GM21576 (cell line): ENCODE measurements around the gene SCFD2.

Source experiments
- ATAC-seq: cut with Tn5 transposase; IDR thresholded peaks from one replicate; pipeline ENCODE4 v1.9.1; 2021; ENCODE audit warnings: mild to moderate bottlenecking, moderate library complexity; ENCODE audit not compliant: unreplicated experiment

Gene SCFD2

GRCh38 chr4:52868133-52868532 lies 497.7 kb downstream of the SCFD2 start:
- ATAC-seq, result no peak

DNA sequence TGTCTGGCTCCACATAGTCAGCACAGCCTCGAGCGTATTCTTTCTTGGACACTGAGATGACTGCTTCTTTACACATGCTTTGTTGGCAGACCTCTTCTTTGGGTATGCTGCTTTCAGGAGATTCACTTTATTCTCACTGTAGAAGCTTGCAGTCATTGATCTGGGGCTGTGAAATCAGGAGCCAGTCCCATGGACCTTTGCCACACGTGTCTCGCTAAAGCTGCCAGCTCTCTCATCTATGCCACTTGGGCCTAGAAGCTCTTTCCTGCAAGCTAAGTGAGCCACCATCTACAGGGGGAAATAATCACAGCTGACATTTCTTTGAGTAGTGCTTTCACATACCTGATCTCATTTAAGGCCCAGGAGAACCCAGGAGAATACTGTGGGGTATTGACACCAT lies 498.7 kb downstream of the SCFD2 start:
- ATAC-seq, result no peak

- ATAC-seq, result no peak
These were observed 499.1 kb downstream of the SCFD2 start for GRCh38 chr4:52866734-52867133.

- no peak for ATAC-seq
These were observed 500.6 kb downstream of the SCFD2 start for GRCh38 chr4:52865300-52865699.

DNA sequence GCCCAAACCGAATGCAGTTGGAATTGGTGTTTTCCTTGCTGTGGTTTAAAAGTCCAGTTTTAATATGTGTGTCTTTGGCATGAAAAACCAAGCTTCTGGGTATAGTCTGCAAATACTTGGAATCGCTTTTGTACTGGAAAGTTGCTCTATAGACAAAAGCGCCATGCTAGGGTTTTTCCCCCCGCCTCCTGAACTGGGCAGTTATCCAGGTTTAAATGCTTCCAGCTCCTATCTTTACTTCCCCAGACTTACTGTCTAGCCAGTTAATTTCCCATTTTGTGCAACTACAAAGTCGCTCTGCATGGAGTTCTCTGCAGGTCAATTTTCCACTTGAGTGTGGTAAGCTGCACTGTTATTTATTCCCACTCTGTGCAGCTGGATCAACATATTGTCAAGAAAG lies 501.1 kb downstream of the SCFD2 start:
- ATAC-seq, result no peak

- ATAC-seq, result no peak
These were observed 502.5 kb downstream of the SCFD2 start for GRCh38 chr4:52863324-52863723.

GRCh38 chr4:52862639-52863161 lies 503.2 kb downstream of the SCFD2 start:
- no peak for ATAC-seq

GRCh38 chr4:52861879-52862616 lies 503.8 kb downstream of the SCFD2 start, which contains the start of gene RASL11B:
Gene RASL11B (plus strand): TSS chr4:52862317. CDS start chr4:52862508, 191 bp downstream.
- ATAC-seq, result peak; percentile 99

DNA sequence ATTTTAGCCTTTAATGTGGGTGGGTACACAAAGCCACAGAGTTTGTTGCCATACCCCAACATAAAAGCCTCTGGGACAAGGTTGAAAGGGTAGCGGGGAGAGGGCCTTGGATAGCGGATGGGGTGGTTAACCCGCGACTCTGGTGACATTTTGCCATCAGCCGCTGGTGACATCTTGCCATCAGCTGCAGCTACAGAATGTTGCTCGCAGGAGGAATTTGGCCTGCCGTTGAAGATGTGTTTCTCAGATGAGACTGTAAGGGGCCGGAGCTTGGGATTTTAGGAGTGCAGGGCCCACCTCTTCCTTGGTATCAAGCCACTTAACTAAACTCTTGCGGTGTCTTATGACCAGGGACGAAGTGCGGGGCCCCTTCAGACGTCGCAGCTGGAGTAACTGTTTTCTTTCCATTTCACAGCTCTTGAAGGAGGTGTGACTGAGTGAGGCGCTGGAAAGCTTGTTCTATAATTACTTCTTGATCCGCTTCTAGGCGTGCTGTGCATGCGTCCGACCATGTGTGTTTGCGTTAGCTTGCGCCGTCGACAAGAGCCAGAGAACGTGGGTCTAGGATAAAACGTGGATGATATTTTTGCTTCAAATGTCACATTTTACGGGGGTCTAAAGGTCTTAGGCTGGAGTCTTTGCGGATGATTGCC lies 504.6 kb downstream of the SCFD2 start:
- ATAC-seq, result no peak

DNA sequence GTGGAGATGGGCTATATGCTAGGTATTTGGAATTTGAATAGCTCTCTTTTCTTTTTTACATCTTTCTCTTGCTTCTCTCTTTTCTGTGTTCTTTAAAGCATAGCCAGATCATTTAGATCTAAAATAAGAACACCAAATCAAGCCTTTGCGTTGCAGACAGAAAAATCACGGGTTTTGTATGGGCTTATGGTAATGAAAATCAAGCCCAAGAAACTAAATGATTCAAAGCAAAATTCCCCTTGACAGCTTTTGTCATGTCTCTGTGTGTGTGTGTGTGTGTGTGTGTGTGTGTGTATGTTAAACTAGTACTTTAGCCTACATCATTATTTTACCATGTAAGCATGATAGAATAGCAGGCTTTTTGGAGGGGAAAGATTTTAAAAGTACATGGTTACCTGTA lies 505.5 kb downstream of the SCFD2 start:
- ATAC-seq, result no peak

DNA sequence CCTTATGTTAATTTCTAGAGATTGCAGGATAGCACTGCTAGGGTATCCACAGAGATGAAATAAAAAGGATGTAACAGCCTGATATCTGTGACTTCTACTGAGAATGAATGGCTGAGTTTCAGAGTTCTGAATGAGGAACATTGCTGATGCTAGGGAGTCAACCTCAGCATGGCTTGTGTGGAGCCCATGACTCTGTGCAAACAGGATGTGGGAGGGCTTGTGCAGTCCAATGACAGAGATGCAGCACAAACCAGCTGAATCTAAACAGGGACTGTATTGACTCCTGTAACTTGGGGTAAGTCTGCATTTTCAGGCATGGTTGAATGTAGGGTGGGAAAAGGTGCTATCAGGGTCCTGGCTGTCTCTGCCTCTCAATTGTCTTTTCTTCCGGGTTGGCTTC lies 509.1 kb downstream of the SCFD2 start:
- ATAC-seq, result no peak

- no peak for ATAC-seq
These were observed 512.5 kb downstream of the SCFD2 start for GRCh38 chr4:52853351-52853750.

DNA sequence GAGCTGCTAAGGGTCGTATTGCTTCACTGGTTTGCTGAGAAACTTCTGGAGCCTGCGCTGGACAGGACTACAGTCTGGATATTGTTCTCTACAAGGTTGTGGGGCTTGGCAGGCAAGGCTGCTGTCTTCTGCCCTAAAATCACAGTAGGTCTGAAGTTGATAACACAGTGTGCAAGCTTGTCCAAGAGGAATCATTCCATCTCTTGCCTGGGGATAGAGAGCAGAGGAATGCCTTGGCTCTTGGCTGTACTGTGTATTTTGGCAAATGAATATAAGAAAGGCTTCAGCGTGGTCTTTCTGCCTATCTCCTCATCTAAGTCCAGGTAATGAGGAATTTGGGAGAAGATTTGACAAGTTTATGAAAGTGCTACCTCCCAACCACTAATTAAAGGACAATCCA lies 513.1 kb downstream of the SCFD2 start:
- ATAC-seq, result no peak

DNA sequence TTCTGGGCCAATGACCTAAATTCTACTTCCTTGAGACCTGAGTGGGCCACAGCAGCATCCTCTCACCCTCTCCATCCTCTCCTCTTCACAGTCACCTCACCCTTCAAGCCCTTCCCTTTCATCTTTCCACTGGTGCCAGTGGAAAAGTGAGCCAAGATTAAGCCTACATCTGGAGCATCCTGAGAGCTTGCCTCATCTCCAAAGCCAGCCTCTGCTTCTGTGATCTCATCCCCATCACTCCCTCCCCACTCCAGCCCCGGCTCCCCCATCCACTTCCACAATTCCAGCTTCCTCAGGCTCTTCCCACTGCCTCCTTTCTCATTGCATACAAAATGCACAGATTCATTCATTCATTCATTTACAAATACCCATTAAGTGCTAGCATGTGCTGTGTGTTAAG lies 513.8 kb downstream of the SCFD2 start:
- ATAC-seq, result no peak

DNA sequence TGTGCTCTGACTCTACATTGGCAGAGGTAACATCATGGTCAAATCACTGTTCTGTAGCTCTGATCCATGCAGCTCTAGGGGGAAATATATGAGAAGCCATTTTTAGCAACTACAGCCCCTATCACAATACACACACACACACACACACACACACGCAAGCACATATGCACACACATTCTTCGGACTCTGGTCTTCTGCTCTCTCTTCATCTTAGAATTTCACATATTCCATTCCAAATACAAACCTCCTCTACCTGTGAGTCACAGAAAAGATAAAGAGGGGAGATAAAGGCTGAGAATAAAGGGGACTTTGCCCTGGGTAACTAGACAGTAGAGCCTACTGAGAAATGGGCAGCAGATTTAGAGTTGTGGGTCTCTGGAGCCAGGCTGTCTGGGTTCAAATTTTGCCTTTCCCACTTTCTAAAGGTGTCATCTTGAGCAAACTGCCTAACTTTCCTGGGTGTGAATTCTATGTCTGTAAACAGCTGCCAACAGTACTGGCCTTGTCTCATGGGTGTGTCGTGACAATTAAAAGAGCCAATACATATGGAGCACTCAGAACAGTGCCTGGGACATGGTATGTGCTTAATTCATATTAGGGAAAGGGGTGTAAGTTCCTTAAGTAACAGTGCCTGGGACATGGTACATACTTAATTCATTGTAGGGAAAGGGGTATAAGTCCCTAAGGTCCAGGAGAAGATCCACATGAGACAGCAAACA lies 515.3 kb downstream of the SCFD2 start:
- ATAC-seq, result no peak

DNA sequence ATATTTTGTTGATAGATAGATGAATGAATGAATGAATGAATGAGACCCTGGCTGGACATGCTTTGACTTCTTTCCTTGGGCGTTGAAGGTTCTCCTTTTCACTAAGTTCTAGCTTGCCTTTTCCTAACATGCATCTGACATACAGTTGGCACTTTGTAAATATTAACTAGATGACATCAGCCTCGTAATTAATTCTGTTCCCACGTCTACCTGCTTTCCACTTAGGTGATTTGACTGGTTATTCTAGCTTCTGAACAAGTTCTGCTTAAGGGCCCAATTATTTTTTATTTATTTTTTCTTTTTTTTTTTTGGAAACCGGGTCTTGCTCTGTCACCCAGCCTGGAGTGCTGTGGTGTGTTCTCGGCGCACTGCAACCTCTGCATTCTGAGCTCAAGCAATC lies 517.6 kb downstream of the SCFD2 start:
- no peak for ATAC-seq

- ATAC-seq, result no peak
These were observed 519.4 kb downstream of the SCFD2 start for GRCh38 chr4:52846502-52846901.

GRCh38 chr4:52844596-52844995 lies 521.3 kb downstream of the SCFD2 start:
- no peak for ATAC-seq

DNA sequence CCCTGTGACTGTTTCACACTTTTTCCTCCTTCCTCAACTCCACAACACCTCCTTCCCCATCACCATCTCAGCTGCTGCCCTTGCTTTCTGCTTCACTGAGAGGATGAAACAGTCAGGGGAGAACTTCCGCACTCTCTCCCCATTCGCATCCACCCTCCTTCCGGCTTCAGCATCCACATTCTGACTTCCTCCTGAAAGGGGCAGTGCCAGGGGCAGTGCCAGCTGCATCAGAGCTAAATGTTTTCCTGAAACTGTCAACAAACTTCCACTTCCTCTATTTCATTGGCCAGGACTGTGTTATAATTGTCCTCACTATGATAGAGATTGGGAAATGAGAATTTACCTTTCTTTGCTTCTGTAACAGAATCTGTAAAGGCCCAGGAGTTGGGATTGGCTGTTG lies 521.9 kb downstream of the SCFD2 start:
- no peak for ATAC-seq

GRCh38 chr4:52843351-52843750 lies 522.5 kb downstream of the SCFD2 start:
- no peak for ATAC-seq

DNA sequence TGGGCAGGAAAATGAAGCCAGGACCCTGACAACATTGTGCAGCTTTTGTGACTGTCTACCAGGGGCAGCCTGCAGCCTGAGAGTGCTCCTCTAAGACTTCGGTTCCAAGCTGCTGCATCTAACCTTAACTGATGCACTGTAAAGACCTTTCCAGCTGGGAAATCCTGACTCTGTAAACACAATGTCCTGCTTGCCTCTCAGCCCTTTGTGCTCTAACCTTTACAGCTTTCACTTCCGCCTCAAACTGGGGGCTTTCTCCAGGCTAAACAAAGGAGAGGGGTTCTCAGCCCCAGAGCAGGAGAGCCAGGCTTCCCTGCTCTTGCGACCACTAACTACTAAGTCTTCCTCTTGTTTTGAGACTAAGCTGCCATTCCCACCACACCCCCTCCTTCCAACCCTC lies 523.1 kb downstream of the SCFD2 start:
- ATAC-seq, result no peak
